ENCODE results near the gene ITPKB. TPM values are rescaled to one million over a fixed set of nuclear protein-coding genes. Genes with fewer than 3 reads are reported as not detected.

Gene ITPKB
- total and polyA plus RNA-seq, 3 experiments from 2014 or later: 37.7 to 50.1 (median 39.6) TPM

DNA sequence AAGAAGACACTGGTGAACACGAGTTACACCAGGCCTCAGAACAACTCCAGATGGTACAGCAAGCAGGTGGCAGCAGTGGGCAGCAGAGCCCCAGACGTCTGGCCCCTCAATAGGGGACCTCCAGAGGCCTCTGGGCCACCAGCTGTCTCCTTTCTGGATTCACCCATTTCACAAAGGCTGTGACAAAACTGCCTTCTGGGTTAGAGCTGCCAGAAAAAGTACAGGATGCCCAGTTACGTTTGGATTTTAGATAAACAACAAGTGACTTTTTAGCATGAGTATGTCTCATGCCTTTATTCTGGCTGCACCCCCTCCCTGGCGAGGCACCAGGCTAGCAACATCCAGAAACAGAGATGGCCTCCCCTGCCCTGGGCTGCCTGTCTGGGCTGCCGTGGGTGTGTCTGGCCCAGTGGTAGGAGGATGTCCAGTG is 30.1 kb downstream of the ITPKB start:
- H3K27ac ChIP-seq (ENCODE audit: low read depth, low read length): no peak overlapping the region
- no peak overlapping the region for H3K4me3 ChIP-seq (ENCODE audit: low read length)
- Mint-ChIP-seq H3K27ac (peak overlapping the region; percentile 76 to 95 (median 92)), H3K4me3 (peak overlapping the region in 6 of 7 donors; percentile 31 to 77 (median 64)), H3K9me3 (peaks cover 0 to 2% (median 0%) of the 10 kb centered on the region in 5 donors), H3K27me3 (peaks cover 0 to 7% of the 10 kb centered on the region in 2 donors), H3K4me1 (peaks cover 83 to 97% (median 87%) of the 10 kb centered on the region in 3 donors), H3K36me3 (peaks cover 3 to 63% (median 7%) of the 10 kb centered on the region in 3 donors)
- peaks cover 3% of the 10 kb centered on the region for H3K36me3 ChIP-seq (ENCODE audit: insufficient read depth, low read length)
- peak in 1 of 5 donors; percentile 49 for DNase-seq
- no peaks in the 10 kb centered on the region for H3K9me3 ChIP-seq (ENCODE audit: low read length)
- H3K4me1 ChIP-seq (ENCODE audit: insufficient read depth, low read length): peaks cover 89% of the 10 kb centered on the region
- no peaks in the 10 kb centered on the region for H3K27me3 ChIP-seq (ENCODE audit: insufficient read depth, low read length, poor library complexity, severe bottlenecking)
- ChIA-PET POLR2A (interaction anchor here (0.6 to 1.1 kb wide), 3 partner anchors 12 to 230 kb away, joined by 3 read pairs; no protein-coding TSS in a partner anchor), CTCF (no interaction called here)

DNA sequence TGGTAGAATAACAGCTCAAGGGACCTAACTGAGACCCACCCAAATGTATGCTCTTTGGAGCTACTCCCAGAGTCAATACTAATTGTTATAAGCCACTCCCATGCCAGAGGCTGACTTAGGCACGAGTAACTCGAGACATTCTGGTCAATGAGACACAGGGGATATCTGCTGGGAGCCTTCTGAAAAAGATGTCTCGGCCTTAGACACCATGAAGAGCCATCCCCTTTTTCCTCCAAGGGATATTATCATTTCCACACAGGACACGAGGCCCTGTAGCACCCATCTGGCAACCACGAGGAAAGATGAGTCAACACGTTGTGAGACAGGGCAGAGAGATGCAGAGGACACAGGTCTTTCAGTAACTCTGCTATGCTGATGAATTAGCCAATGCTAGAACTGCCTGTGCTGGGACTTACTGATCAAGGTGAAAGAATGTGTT is 30.7 kb downstream of the ITPKB start:
- ChIA-PET POLR2A (interaction anchor here (0.8 to 1.1 kb wide), 3 partner anchors 31 to 231 kb away, joined by 3 read pairs; partner anchors contain the start of gene ITPKB), CTCF (interaction anchor here (1.0 to 1.3 kb wide), 5 partner anchors 15 to 51 kb away, joined by 3 to 4 read pairs (median 3); partner anchors contain the start of gene ITPKB)
- Histone ChIP-seq H3K36me3 (ENCODE audit: insufficient read depth, low read length) (peaks cover 3% of the 10 kb centered on the region), H3K27ac (ENCODE audit: low read depth, low read length) (no peak overlapping the region), H3K27me3 (ENCODE audit: insufficient read depth, low read length, poor library complexity, severe bottlenecking) (no peaks in the 10 kb centered on the region), H3K4me3 (ENCODE audit: low read length) (peak overlapping the region; percentile 6), H3K4me1 (ENCODE audit: insufficient read depth, low read length) (peaks cover 88% of the 10 kb centered on the region), H3K9me3 (ENCODE audit: low read length) (no peaks in the 10 kb centered on the region)
- Mint-ChIP-seq H3K4me3 (peak overlapping the region; percentile 31 to 77 (median 63)), H3K4me1 (peaks cover 82 to 96% (median 86%) of the 10 kb centered on the region in 3 donors), H3K36me3 (peaks cover 3 to 61% (median 7%) of the 10 kb centered on the region in 3 donors), H3K27me3 (peaks cover 0 to 7% of the 10 kb centered on the region in 2 donors), H3K27ac (peak overlapping the region; percentile 76 to 95 (median 92)), H3K9me3 (peaks cover 0 to 2% (median 0%) of the 10 kb centered on the region in 5 donors)
- DNase-seq: no peak

DNA sequence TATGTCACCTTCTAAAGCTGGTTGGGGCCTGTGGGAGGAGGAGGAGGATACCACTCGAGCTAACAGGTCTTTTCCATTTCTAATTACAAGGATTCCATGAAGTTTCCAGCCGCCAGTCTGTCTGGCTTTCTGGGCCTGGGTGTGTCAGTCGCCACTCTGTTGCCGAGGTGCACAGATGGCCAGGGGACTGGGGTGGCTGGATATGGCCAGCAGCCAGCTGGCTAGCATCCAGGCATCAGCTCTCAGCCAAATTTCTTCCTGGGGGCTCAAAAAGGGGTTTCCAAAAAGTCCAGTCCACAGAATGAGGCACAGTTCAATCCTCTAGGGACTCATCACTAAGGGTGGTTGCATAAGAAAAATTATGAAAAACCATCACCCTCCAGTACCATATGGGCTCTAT is 32.4 kb downstream of the ITPKB start:
- DNase-seq: no peak
- no peaks in the 10 kb centered on the region for H3K27me3 ChIP-seq (ENCODE audit: insufficient read depth, low read length, poor library complexity, severe bottlenecking)
- CTCF ChIA-PET: interaction anchor here (1.0 kb wide), 1 partner anchor 73 kb away, joined by 3 read pairs; no protein-coding TSS in a partner anchor
- Mint-ChIP-seq H3K9me3 (peaks cover 0 to 2% (median 0%) of the 10 kb centered on the region in 5 donors), H3K4me3 (no peak overlapping the region), H3K27ac (peak overlapping the region in 4 of 8 donors; percentile 26 to 99 (median 55)), H3K4me1 (peaks cover 77 to 93% (median 84%) of the 10 kb centered on the region in 3 donors), H3K36me3 (peaks cover 3 to 63% (median 8%) of the 10 kb centered on the region in 3 donors), H3K27me3 (peaks cover 0 to 6% of the 10 kb centered on the region in 2 donors)
- H3K4me3 ChIP-seq (ENCODE audit: low read length): no peak overlapping the region
- H3K4me1 ChIP-seq (ENCODE audit: insufficient read depth, low read length): peaks cover 85% of the 10 kb centered on the region
- POLR2A ChIA-PET: interaction anchor here (0.9 kb wide), 1 partner anchor 33 kb away, joined by 3 read pairs; no protein-coding TSS in a partner anchor
- peaks cover 3% of the 10 kb centered on the region for H3K36me3 ChIP-seq (ENCODE audit: insufficient read depth, low read length)
- H3K9me3 ChIP-seq (ENCODE audit: low read length): no peaks in the 10 kb centered on the region
- no peak overlapping the region for H3K27ac ChIP-seq (ENCODE audit: low read depth, low read length)

DNA sequence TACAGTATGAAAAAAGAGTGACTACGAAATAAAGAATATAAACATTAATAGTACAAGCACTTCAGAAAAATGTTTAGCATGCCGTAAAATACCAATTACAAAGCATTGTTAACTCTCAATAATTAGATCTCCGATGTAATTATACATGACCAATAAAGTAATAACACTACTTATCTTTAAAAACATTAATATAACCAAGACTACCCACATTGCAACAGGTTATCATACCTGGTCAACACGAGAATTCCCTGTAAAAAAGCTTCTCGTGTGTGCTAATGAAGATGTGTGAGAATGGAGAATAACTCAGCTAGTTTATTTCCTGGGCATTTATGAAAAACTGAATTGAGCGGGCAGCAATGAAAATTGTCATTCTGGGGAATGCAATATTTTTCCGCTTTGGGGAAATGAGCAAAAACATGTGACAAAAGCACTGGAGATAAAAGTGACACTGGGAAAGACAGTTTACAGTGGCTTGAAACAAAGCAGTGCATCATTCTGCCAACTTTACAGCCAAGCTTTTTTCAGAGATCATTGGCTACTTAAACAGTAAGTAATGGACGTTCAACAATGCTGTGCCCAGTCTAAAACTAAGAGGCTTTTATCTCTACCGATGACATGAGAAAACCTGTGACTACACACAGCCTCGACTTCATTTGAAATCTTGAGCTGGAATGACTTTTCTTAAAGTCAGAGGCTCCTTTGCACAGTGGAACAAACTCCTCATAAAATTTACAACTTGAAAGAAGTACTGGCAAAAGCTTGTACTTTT is 34.7 kb downstream of the ITPKB start:
- Mint-ChIP-seq H3K4me1 (peaks cover 73 to 89% (median 82%) of the 10 kb centered on the region in 3 donors), H3K4me3 (peak overlapping the region; percentile 71 to 93 (median 82)), H3K9me3 (no peaks in the 10 kb centered on the region), H3K27me3 (peaks cover 0 to 1% of the 10 kb centered on the region in 2 donors), H3K36me3 (peaks cover 3 to 67% (median 10%) of the 10 kb centered on the region in 3 donors), H3K27ac (peak overlapping the region; percentile 76 to 99 (median 92))
- Histone ChIP-seq H3K4me3 (ENCODE audit: low read length) (peak overlapping the region; percentile 69), H3K9me3 (ENCODE audit: low read length) (no peaks in the 10 kb centered on the region), H3K4me1 (ENCODE audit: insufficient read depth, low read length) (peaks cover 83% of the 10 kb centered on the region), H3K27me3 (ENCODE audit: insufficient read depth, low read length, poor library complexity, severe bottlenecking) (no peaks in the 10 kb centered on the region), H3K36me3 (ENCODE audit: insufficient read depth, low read length) (peaks cover 4% of the 10 kb centered on the region), H3K27ac (ENCODE audit: low read depth, low read length) (peak overlapping the region; percentile 78)
- CTCF ChIA-PET: interaction anchor here (1.2 to 1.9 kb wide), 5 partner anchors 17 to 35 kb away, joined by 3 to 7 read pairs (median 4); partner anchors contain the start of gene ITPKB
- POLR2A ChIA-PET: interaction anchor here (1.4 kb wide), 1 partner anchor 7 kb away, joined by 5 read pairs; no protein-coding TSS in a partner anchor
- DNase-seq: no peak

DNA sequence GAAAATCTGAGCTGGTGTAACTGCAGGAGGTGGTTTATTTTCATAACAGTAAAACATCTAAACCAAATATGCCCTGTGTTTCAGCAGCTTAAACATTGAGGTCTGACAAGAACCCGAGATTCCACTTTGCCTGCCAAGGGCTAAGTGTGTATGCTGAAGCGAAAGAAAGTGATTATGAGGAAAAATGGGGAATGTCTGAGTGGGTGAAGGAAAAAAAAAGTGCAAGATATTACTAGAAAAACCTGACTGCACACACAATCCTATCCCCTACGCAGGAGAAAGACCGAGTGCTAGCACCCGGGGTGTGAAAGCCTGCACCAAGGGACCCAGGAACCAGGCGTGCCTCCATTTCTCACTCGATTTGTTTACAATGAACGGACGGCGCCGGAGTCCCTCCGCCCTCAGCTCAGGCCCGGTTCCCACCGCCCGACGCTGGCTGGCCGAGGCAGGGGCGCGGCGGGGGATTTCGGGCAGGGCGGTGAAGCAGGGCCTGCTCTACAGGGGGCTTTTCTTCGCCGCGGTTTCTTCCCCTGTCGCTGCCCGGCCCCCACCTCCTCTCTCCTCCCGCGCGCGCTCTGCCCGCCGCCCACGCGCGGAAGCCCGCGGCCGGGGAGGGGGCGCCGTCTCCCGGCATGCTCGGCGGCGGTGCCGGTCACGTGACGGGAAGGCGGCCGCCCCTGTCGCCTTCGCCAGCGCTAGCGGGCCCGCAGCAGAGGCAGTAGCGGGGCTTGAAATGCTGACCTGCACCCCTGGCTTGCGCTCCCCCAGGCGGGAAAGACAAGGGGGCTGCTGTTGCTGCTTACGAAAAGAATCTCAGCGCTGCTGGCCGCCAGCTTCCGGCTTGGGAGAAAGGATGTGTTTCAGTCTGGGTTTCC is 35.9 kb downstream of the ITPKB start:
- Mint-ChIP-seq H3K36me3 (peaks cover 3 to 68% (median 6%) of the 10 kb centered on the region in 3 donors), H3K4me1 (peaks cover 73 to 89% (median 82%) of the 10 kb centered on the region in 3 donors), H3K27ac (peak overlapping the region; percentile 81 to 99 (median 95)), H3K27me3 (peaks cover 0 to 1% of the 10 kb centered on the region in 2 donors), H3K4me3 (peak overlapping the region; percentile 74 to 93 (median 84)), H3K9me3 (no peaks in the 10 kb centered on the region)
- Histone ChIP-seq H3K9me3 (ENCODE audit: low read length) (no peaks in the 10 kb centered on the region), H3K27ac (ENCODE audit: low read depth, low read length) (peak overlapping the region; percentile 78), H3K36me3 (ENCODE audit: insufficient read depth, low read length) (peaks cover 15% of the 10 kb centered on the region), H3K4me3 (ENCODE audit: low read length) (peak overlapping the region; percentile 69), H3K4me1 (ENCODE audit: insufficient read depth, low read length) (peaks cover 83% of the 10 kb centered on the region), H3K27me3 (ENCODE audit: insufficient read depth, low read length, poor library complexity, severe bottlenecking) (no peaks in the 10 kb centered on the region)
- ChIA-PET POLR2A (interaction anchor here (0.6 to 1.4 kb wide), 7 partner anchors 9 to 49 kb away, joined by 3 to 6 read pairs (median 3); partner anchors contain the start of gene ITPKB), CTCF (interaction anchor here (1.4 to 1.9 kb wide), 5 partner anchors 9 to 50 kb away, joined by 3 to 7 read pairs (median 5); partner anchors contain the start of gene ITPKB)
- peak; percentile 73 to 93 (median 86) for DNase-seq

DNA sequence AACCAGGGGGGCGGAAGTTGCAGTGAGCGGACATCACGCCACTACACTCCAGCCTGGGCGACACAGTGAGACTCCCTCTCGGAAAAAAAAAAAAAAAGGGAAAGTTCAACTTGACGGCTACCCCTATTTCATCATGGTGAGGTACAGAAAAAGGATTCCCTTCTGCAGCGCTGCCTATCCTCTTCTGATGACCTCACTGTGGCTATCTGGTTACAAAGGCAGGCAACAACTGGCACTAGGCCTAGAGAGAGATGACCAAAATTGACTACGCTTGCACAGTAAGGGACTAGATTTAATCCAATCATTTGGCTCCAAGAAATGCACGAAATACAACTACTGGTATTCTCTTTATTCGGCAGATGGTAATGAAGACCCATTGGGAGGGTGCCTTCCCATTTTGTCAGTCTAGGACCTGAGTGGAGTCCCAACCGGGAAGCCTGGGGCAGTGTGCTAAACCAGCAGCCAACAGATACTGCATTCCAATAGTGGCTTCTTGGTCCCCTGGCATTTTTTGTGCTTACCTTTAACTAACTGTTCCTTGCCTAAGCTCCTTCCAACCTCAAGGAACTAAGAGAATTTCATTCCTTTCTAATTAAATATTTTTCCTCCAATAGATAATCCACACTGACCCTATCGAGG is 36.6 kb downstream of the ITPKB start:
- peaks cover 3 to 69% (median 6%) of the 10 kb centered on the region in 3 donors for H3K36me3 Mint-ChIP-seq
- H3K4me3 ChIP-seq (ENCODE audit: low read length): peak overlapping the region; percentile 69
- H3K9me3 ChIP-seq (ENCODE audit: low read length): no peaks in the 10 kb centered on the region
- H3K4me1 ChIP-seq (ENCODE audit: insufficient read depth, low read length): peaks cover 83% of the 10 kb centered on the region
- H3K27me3 ChIP-seq (ENCODE audit: insufficient read depth, low read length, poor library complexity, severe bottlenecking): no peaks in the 10 kb centered on the region
- H3K27ac Mint-ChIP-seq: peak overlapping the region; percentile 81 to 99 (median 95)
- no peak for DNase-seq
- peak overlapping the region; percentile 74 to 93 (median 84) for H3K4me3 Mint-ChIP-seq
- peaks cover 21% of the 10 kb centered on the region for H3K36me3 ChIP-seq (ENCODE audit: insufficient read depth, low read length)
- peaks cover 0 to 1% of the 10 kb centered on the region in 2 donors for H3K27me3 Mint-ChIP-seq
- ChIA-PET POLR2A (interaction anchor here (0.6 to 1.4 kb wide), 7 partner anchors 9 to 48 kb away, joined by 3 to 6 read pairs (median 3); partner anchors contain the start of gene ITPKB), CTCF (interaction anchor here (1.4 to 1.8 kb wide), 4 partner anchors 10 to 49 kb away, joined by 3 to 7 read pairs (median 5); no protein-coding TSS in a partner anchor)
- no peaks in the 10 kb centered on the region for H3K9me3 Mint-ChIP-seq
- H3K27ac ChIP-seq (ENCODE audit: low read depth, low read length): peak overlapping the region; percentile 78
- H3K4me1 Mint-ChIP-seq: peaks cover 73 to 89% (median 82%) of the 10 kb centered on the region in 3 donors
